Neural crest cell (in vitro differentiated cells): ENCODE measurements around the gene GFOD1. TPM values are rescaled to one million over a fixed set of nuclear protein-coding genes. Genes with fewer than 3 reads are reported as not detected.
"Not testable (repeated sequence)": the region's sequence is repeated elsewhere in the genome, so short reads cannot be mapped to it uniquely, and the experiment has no call there.

Experiments
- DNase-seq: peaks from one replicate; pipeline ENCODE4 v3.0.0; 2021; ENCODE audit warnings: low read depth, mixed read lengths, low spot score
- H3K27ac Mint-ChIP-seq: one replicate; pipeline ENCODE4 v1.8.0; 2021; ENCODE audit warnings: mild to moderate bottlenecking, mixed read lengths; ENCODE audit not compliant: unreplicated experiment
- H3K27me3 Mint-ChIP-seq: 2 replicates; pipeline ENCODE4 v1.8.0; 2021; ENCODE audit warnings: low read depth, mild to moderate bottlenecking, mixed read lengths
- H3K36me3 Mint-ChIP-seq: 2 replicates; pipeline ENCODE4 v1.8.0; 2021; ENCODE audit warnings: low read depth, mild to moderate bottlenecking, mixed read lengths
- H3K4me1 Mint-ChIP-seq: 2 replicates; pipeline ENCODE4 v1.8.0; 2021; ENCODE audit warnings: mixed read lengths
- H3K4me3 Mint-ChIP-seq: one replicate; pipeline ENCODE4 v1.8.0; 2021; ENCODE audit warnings: mild to moderate bottlenecking, mixed read lengths
- H3K9me3 Mint-ChIP-seq: 2 replicates; pipeline ENCODE4 v1.8.0; 2021; ENCODE audit warnings: mixed read lengths
- CTCF ChIP-seq: fragments of 200-600 bp; sonication (generic); conservative IDR thresholded peaks from 2 replicates; pipeline ENCODE4 v1.5.0; 2021; ENCODE audit warnings: antibody characterized with exemption, mild to moderate bottlenecking
- total RNA-seq: library from RNA; stranded (reverse); gene quantifications from 2 replicates; pipeline ENCODE4 v1.2.1, GENCODE V29; 2021

GFOD1 gene
- total RNA-seq, 1 donor from 2014 or later, result 2.2 TPM

DNA sequence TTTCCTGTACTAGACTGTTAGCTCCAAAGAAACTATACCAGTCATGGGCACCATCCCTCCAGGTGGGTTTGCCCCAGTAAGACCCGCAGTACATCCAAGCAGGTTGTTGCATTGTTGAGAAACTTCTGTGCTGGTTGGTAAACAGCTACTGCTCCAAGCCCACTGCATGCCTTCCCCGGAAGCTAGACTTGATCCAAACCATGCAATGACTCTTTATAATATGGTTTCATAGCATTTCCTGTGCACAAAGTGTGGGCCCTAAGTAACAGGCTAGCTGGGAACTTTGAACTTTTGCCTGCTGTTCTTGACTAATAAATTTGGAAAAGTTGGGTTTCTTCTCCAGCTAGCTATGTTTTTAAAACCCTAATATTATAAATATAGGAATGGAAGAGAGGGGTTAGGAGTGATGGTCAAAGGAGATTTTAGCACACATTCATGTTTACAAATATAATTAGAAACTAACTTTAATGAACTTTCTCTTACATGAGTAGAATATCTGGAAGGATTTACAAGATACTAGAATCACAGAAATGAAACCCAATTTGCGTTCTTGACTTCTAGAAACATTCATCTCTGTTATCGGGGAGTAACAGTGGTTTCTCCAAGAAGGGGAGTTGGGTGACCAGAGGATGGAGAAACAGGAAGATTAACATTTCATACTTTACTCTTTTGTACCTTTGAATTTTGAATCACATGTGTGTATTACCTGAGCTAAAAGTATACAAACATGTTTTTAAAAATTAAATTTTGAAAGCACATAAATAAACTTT is 51.7 kb downstream of the GFOD1 start:
- no peak for TF ChIP-seq CTCF
- DNase-seq, result no peak
- H3K27ac Mint-ChIP-seq, result no peak overlapping the region
- H3K4me3 Mint-ChIP-seq, result no peak overlapping the region
- peaks cover 3% of the 10 kb centered on the region for H3K9me3 Mint-ChIP-seq
- H3K4me1 Mint-ChIP-seq, result peaks cover 4% of the 10 kb centered on the region
- H3K27me3 Mint-ChIP-seq, result no peaks in the 10 kb centered on the region
- H3K36me3 Mint-ChIP-seq, result no peaks in the 10 kb centered on the region

- no peak overlapping the region for H3K27ac Mint-ChIP-seq
- no peaks in the 10 kb centered on the region for H3K36me3 Mint-ChIP-seq
- peaks cover 3% of the 10 kb centered on the region for H3K9me3 Mint-ChIP-seq
- TF ChIP-seq CTCF, result no peak
- H3K27me3 Mint-ChIP-seq, result no peaks in the 10 kb centered on the region
- peaks cover 4% of the 10 kb centered on the region for H3K4me1 Mint-ChIP-seq
- no peak for DNase-seq
- H3K4me3 Mint-ChIP-seq, result no peak overlapping the region
These were observed 52.6 kb downstream of the GFOD1 start for GRCh38 chr6:13434777-13435176.

- not testable (repeated sequence) for H3K27me3 Mint-ChIP-seq, H3K4me1 Mint-ChIP-seq, DNase-seq, H3K9me3 Mint-ChIP-seq, H3K27ac Mint-ChIP-seq, H3K4me3 Mint-ChIP-seq, H3K36me3 Mint-ChIP-seq
These were observed 53.1 kb downstream of the GFOD1 start for GRCh38 chr6:13434135-13434775.

DNA sequence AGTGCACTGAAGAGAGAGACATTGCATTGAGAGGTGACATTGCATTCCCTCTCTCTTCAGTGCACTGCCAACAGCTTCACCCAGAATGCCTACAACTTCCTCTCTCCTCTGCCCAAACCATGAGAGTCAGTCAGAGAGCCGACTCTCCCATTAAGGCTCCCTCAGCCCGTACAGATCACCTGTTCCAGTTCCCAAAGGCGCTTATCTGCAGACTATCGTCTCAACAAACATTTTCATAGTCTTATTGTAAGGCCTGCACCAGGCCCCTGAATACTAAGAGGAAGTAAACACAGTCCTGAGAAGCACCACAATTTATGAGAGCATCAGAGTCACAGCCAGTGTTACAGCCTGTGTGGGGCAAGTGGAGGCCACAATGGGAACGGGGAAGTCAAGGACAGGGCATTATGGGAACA is 53.7 kb downstream of the GFOD1 start:
- no peak for TF ChIP-seq CTCF
- peaks cover 3% of the 10 kb centered on the region for H3K9me3 Mint-ChIP-seq
- H3K27ac Mint-ChIP-seq, result peak overlapping the region; percentile 83
- no peaks in the 10 kb centered on the region for H3K36me3 Mint-ChIP-seq
- no peaks in the 10 kb centered on the region for H3K27me3 Mint-ChIP-seq
- no peak overlapping the region for H3K4me3 Mint-ChIP-seq
- peaks cover 11% of the 10 kb centered on the region for H3K4me1 Mint-ChIP-seq
- no peak for DNase-seq

DNA sequence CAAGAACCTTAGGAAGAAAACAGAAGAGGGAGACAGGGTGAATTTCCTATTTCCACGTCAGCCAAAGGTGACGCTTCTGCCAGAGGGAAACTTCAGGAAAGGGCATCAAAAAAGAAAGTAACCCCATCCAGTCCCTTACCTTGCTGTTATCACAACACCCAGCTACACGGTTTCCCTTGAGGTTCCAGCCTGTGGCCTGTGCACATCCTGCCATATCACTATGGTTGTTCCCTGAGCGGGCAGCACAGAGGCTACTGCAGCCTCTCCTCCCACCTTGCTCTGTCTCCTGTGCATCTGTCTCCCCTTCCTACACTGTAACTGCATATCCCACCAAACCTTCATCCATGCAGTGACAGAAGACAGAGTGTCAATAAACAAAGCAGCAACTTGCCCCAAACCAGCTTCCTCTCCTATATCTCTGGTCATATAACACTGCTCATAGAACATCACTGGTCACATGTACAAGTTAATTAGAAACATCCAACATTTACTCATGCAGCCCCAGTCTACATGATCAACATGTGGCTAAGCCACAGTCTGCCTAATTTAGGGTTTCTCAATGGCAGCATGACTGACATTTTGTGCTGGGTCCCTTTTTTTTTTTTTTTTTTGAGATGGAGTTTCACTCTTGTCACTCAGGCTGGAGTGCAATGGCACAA is 54.7 kb downstream of the GFOD1 start:
- Mint-ChIP-seq H3K27ac (no peak overlapping the region), H3K27me3 (no peaks in the 10 kb centered on the region), H3K4me3 (no peak overlapping the region), H3K9me3 (peaks cover 3% of the 10 kb centered on the region), H3K36me3 (no peaks in the 10 kb centered on the region), H3K4me1 (peaks cover 21% of the 10 kb centered on the region)
- DNase-seq, result no peak
- TF ChIP-seq CTCF, result no peak
